HCT116 (cell line): ENCODE results near the gene RBM4B. TPM values are rescaled to one million over a fixed set of nuclear protein-coding genes. Genes with fewer than 3 reads are reported as not detected.

Source experiments
- ATAC-seq: fragments of 200-7000 bp; cut with Tn5 transposase; 2 replicates; pipeline ENCODE4 v1.9.1; 2020; ENCODE audit warnings: mild to moderate bottlenecking, moderate library complexity
- BruUV-seq: library from RNA; stranded (reverse); fragments of 400-500 nt; replicated peaks from 2 replicates; lab custom pipeline; 2021; lab: Mats Ljungman, UMichigan
- CTCF ChIA-PET: fragments of 300-600 bp; sonication (Branson Sonifier 250); formaldehyde crosslinking; loops from one replicate; lab custom pipeline; 2021; ENCODE audit warnings: antibody characterized with exemption; lab: Charles Lee
- POLR2A ChIA-PET: fragments of 300-600, 350-600 bp; sonication (Branson Sonifier 250); formaldehyde crosslinking; loops from one replicate; lab custom pipeline; 2021; ENCODE audit warnings: antibody characterized with exemption; lab: Charles Lee
- RAD21 ChIA-PET, 2 experiments: fragments of 300-600 bp; sonication (Branson Sonifier 250); formaldehyde crosslinking; loops; one replicate each; lab custom pipeline; 2023; ENCODE audit warnings: low total read pairs in 2 of 2; ENCODE audit not compliant: uncharacterized antibody in 2 of 2, unreplicated experiment in 2 of 2, low non-redundant PET in 1 of 2; lab: Charles Lee
- DNase-seq: peaks from one replicate; pipeline ENCODE4 v3.0.0-alpha.2; 2010; ENCODE audit warnings: low read depth, low spot score
- H2AFZ ChIP-seq: fragments of 200-600 bp; shearing (Covaris generic), sonication (generic); 2 replicates; pipeline ENCODE4 v1.6.1; 2017; ENCODE audit warnings: low read depth, mixed run types, mixed read lengths, antibody characterized with exemption, low read length; ENCODE audit not compliant: poor library complexity, severe bottlenecking
- H3K27ac ChIP-seq: 2 replicates; pipeline ENCODE4 v1.5.1; 2012; ENCODE audit warnings: low read depth, low read length
- H3K27me3 ChIP-seq: fragments of 200-600 bp; sonication (generic); 2 replicates; pipeline ENCODE4 v1.6.1; 2016; ENCODE audit warnings: mixed run types, low read length, mixed read lengths; ENCODE audit not compliant: insufficient read depth
- H3K36me3 ChIP-seq, 2 experiments: fragments of 200-500 bp in 1 of 2; fragments of 200-600 bp in 1 of 2; sonication (Bioruptor generic) in 1 of 2; sonication (generic) in 1 of 2; 2 replicates each; pipeline versions ENCODE4 v1.5.1 to v1.6.1; 2014 to 2016; ENCODE audit warnings: low read length in 2 of 2, inconsistent platforms in 1 of 2, mixed read lengths in 1 of 2, mixed run types in 1 of 2; ENCODE audit not compliant: insufficient read depth in 2 of 2, control insufficient read depth in 1 of 2
- H3K4me1 ChIP-seq, 2 experiments: fragments of 200-600 bp in 1 of 2; sonication (generic) in 1 of 2; 2 replicates each; pipeline versions ENCODE4 v1.5.1 to v1.6.1; 2012 to 2017; ENCODE audit warnings: low read length in 2 of 2, inconsistent platforms in 1 of 2, mild to moderate bottlenecking in 1 of 2, mixed read lengths in 1 of 2, mixed run types in 1 of 2, moderate library complexity in 1 of 2; ENCODE audit not compliant: insufficient read depth in 2 of 2, control insufficient read depth in 1 of 2
- H3K4me2 ChIP-seq: fragments of 200-600 bp; sonication (generic); 2 replicates; pipeline ENCODE4 v1.6.1; 2017; ENCODE audit warnings: mixed run types, low read length, mixed read lengths
- H3K4me3 ChIP-seq, 2 experiments: fragments of 200-600 bp in 1 of 2; sonication (generic) in 1 of 2; replicated peaks in 1 of 2; 2 replicates each; pipeline ENCODE4 v1.5.1; 2011 to 2016; ENCODE audit warnings: low read length in 2 of 2, control low read depth in 1 of 2, low read depth in 1 of 2, mild to moderate bottlenecking in 1 of 2, mixed read lengths in 1 of 2, mixed run types in 1 of 2
- H3K79me2 ChIP-seq: fragments of 200-600 bp; sonication (generic); 2 replicates; pipeline ENCODE4 v1.6.1; 2017; ENCODE audit warnings: mild to moderate bottlenecking, mixed run types, low read length, moderate library complexity, mixed read lengths; ENCODE audit not compliant: insufficient read depth
- H3K9ac ChIP-seq: fragments of 200-600 bp; sonication (generic); 2 replicates; pipeline ENCODE4 v1.6.1; 2016; ENCODE audit warnings: low read length, mixed read lengths
- H3K9me2 ChIP-seq: fragments of 200-600 bp; sonication (generic), shearing (Covaris generic); 2 replicates; pipeline ENCODE4 v1.6.1; 2017; ENCODE audit warnings: mixed run types, mild to moderate bottlenecking, moderate library complexity; ENCODE audit not compliant: insufficient read depth
- H3K9me3 ChIP-seq, 2 experiments: fragments of 200-500 bp in 1 of 2; fragments of 200-600 bp in 1 of 2; sonication (Bioruptor generic) in 1 of 2; sonication (generic) in 1 of 2; 2 replicates each; pipeline ENCODE4 v1.6.1; 2014 to 2017; ENCODE audit warnings: low read length in 2 of 2, mixed read lengths in 2 of 2, inconsistent platforms in 1 of 2, low read depth in 1 of 2, mild to moderate bottlenecking in 1 of 2, mixed run types in 1 of 2, moderate library complexity in 1 of 2; ENCODE audit not compliant: control insufficient read depth in 1 of 2, insufficient read depth in 1 of 2
- H4K20me1 ChIP-seq: fragments of 200-600 bp; sonication (generic), shearing (Covaris generic); 2 replicates; pipeline ENCODE4 v1.6.1; 2017; ENCODE audit warnings: mixed run types, mild to moderate bottlenecking, moderate library complexity; ENCODE audit not compliant: insufficient read depth
- EGR1 ChIP-seq: IDR thresholded peaks from 2 replicates; pipeline ENCODE4 v1.6.1; 2012; ENCODE audit warnings: low read depth
- ELF1 ChIP-seq: IDR thresholded peaks from 2 replicates; pipeline ENCODE4 v1.6.1; 2012; ENCODE audit warnings: low read depth, borderline replicate concordance
- EZH2phosphoT487 ChIP-seq: fragments of 200-600 bp; IDR thresholded peaks from 2 replicates; pipeline ENCODE4 v1.6.1; 2018; ENCODE audit warnings: antibody characterized with exemption, borderline replicate concordance
- FOSL1 ChIP-seq: IDR thresholded peaks from 2 replicates; pipeline ENCODE4 v1.6.1; 2012; ENCODE audit warnings: low read depth
- MAX ChIP-seq: IDR thresholded peaks from 2 replicates; pipeline ENCODE4 v1.6.1; 2012
- POLR2A ChIP-seq: IDR thresholded peaks from 2 replicates; pipeline ENCODE4 v1.7.0; 2011; ENCODE audit warnings: borderline replicate concordance; ENCODE audit not compliant: insufficient read depth, insufficient read length; ENCODE audit errors: extremely low read depth
- RAD21 ChIP-seq: IDR thresholded peaks from 2 replicates; pipeline ENCODE4 v1.6.1; 2012; ENCODE audit warnings: low read depth, mild to moderate bottlenecking
- SP1 ChIP-seq: IDR thresholded peaks from 2 replicates; pipeline ENCODE4 v1.6.1; 2012; ENCODE audit warnings: low read depth
- TCF7L2 ChIP-seq: IDR thresholded peaks from 2 replicates; pipeline ENCODE4 v1.7.0; 2011; ENCODE audit warnings: borderline replicate concordance, inconsistent platforms; ENCODE audit not compliant: insufficient read depth, insufficient read length; ENCODE audit errors: extremely low read depth
- ZFX ChIP-seq: fragments of 450-650 bp; IDR thresholded peaks from 2 replicates; pipeline ENCODE4 v1.6.1; 2017
- ZNF274 ChIP-seq: fragments of 200-500 bp; sonication (Bioruptor generic); IDR thresholded peaks from 2 replicates; pipeline ENCODE4 v1.6.1; 2014; ENCODE audit warnings: mild to moderate bottlenecking, low read depth, low read length, inconsistent platforms
- intact Hi-C: fragments of 100-400 bp; cut with micrococcal nuclease; formaldehyde crosslinking; loops from 2 replicates; pipeline ENCODE4 v1.10.0; 2022
- total RNA-seq: library from RNA; stranded (reverse); gene quantifications from one replicate; pipeline ENCODE4 v1.2.1, GENCODE V29; 2021; ENCODE audit not compliant: unreplicated experiment

Gene RBM4B
- total RNA-seq, 1 experiment from 2014 or later, result 18.1 TPM

- no peak for TF ChIP-seq MAX
- TF ChIP-seq POLR2A, result no peak
- no peak for TF ChIP-seq SP1
- TF ChIP-seq RAD21, result no peak
- TF ChIP-seq ELF1, result no peak
- TF ChIP-seq ZFX, result no peak
Measured at GRCh38 chr11:66693356-66694055, 15.8 kb upstream of the RBM4B start (continued).

GRCh38 chr11:66692871-66693331, 15.2 kb upstream of the RBM4B start:
- no peak overlapping the region for H3K4me3 ChIP-seq
- H3K9ac ChIP-seq, result no peak overlapping the region
- RAD21 ChIA-PET, result interaction anchor here in 1 of 2 experiments (0.5 kb wide), 1 partner anchor 81 kb away, joined by 3 read pairs; no protein-coding TSS in a partner anchor
- no peaks in the 10 kb centered on the region for H3K9me3 ChIP-seq
- no peaks in the 10 kb centered on the region for H3K27me3 ChIP-seq
- no peaks in the 10 kb centered on the region for H3K36me3 ChIP-seq
- no peaks in the 10 kb centered on the region for H4K20me1 ChIP-seq
- TF ChIP-seq EZH2phosphoT487 (no peak), RAD21 (no peak), FOSL1 (no peak), ZFX (no peak), ZNF274 (no peak), EGR1 (no peak), TCF7L2 (no peak), POLR2A (no peak), SP1 (no peak)
- TF ChIP-seq, all 23 proteins: peak for 0
- Histone ChIP-seq H2AFZ (no peak overlapping the region), H3K4me1 (peaks cover 2 to 5% of the 10 kb centered on the region in 2 experiments; a peak in 3 of 4 replicates), H3K79me2 (no peaks in the 10 kb centered on the region), H3K4me2 (no peak overlapping the region), H3K27ac (no peak overlapping the region), H3K9me2 (no peaks in the 10 kb centered on the region)
- ATAC-seq, result no peak
- no TSS peak for BruUV-seq
- ChIA-PET CTCF (interaction anchor here (0.8 to 1.5 kb wide), 2 partner anchors 142 to 285 kb away, joined by 3 to 6 read pairs; no protein-coding TSS in a partner anchor), POLR2A (no interaction called here)
- intact Hi-C loops, result no loop called here
- DNase-seq, result no peak
